Measurements from ENCODE around the gene GNA12.

DNA sequence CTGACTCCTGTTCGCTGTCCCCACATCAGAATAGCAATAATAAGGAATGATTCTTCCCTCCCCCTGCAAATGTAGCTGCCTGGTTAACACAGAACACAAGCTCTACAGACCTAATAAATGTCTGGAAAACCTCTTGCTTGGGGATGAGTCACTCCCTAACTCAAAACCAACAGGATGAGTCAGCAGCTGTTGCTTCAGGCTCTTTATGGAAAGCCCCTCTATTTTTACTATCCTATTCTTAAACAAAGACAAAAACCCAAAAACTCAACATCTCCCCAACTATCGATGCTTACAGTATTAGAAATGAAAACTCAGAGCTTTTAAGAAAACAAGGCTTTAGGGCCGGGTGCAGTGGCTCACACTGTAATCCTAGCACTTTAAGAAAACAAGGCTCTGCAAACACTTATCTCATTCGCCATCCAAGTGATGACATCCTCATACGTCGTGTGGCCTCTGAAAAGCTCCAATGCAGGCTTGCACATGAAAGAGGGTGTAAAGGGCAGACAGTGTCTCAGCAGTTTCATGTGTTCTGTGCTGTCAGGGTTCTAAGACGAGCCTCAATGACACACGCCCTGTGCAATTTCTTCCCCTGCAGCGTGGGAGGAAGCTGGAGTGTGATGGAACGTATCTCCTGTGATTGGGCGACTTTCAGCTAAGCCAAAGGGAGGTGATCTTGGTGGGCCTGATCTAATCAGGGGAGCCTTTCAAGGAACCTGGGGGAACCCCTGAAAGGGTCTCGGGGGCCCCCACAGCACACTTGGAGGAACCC is 86.0 kb downstream of the GNA12 start:
- TF ChIP-seq, protein P1, sequence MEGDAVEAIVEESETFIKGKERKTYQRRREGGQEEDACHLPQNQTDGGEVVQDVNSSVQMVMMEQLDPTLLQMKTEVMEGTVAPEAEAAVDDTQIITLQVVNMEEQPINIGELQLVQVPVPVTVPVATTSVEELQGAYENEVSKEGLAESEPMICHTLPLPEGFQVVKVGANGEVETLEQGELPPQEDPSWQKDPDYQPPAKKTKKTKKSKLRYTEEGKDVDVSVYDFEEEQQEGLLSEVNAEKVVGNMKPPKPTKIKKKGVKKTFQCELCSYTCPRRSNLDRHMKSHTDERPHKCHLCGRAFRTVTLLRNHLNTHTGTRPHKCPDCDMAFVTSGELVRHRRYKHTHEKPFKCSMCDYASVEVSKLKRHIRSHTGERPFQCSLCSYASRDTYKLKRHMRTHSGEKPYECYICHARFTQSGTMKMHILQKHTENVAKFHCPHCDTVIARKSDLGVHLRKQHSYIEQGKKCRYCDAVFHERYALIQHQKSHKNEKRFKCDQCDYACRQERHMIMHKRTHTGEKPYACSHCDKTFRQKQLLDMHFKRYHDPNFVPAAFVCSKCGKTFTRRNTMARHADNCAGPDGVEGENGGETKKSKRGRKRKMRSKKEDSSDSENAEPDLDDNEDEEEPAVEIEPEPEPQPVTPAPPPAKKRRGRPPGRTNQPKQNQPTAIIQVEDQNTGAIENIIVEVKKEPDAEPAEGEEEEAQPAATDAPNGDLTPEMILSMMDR (IDR thresholded peaks at IDR 0.05), result no peak
- TF ChIP-seq EZH2phosphoT487 (IDR thresholded peaks at IDR 0.05) (no peak), EZH2 (IDR thresholded peaks at IDR 0.05) (no peak)

Data from neural progenitor cell (in vitro differentiated cells).